ENCODE results near the gene PEAK1. TPM values are rescaled to one million over a fixed set of nuclear protein-coding genes. Genes with fewer than 3 reads are reported as not detected.

The PEAK1 gene
- total RNA-seq, 6 donors from 2014 or later = 82.8 to 142 (median 90.1) TPM

DNA sequence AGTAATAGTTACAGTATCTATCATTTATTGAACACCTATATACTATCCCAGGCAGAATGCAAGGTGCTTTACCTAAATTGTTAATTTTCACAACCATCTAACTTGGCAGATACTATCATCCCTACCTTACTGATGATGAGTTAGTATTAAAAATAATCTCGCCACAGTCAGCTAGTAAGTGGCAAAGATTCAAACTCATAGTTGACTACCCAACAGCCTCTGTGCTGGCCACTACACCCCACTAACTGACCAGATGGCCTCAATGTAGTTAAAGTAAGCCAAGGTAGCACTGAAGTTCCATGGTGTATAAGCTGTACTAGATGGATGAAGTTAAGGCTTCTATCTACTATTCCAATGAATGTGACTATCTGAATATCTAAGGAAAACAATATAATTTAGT lies 44.8 kb downstream of the PEAK1 start:
- DNase-seq (no peak), ATAC-seq (ENCODE audit: low FRiP score in 2 of 2) (no peak)
- no peak overlapping the region for H3K4me3 ChIP-seq
- WGBS, 2 donors = 83 to 96% methylated on average over 1 of the region's 1 CpG
- H3K4me1 ChIP-seq = no peaks in the 10 kb centered on the region
- H3K27me3 ChIP-seq = no peaks in the 10 kb centered on the region
- TF ChIP-seq, protein P1, sequence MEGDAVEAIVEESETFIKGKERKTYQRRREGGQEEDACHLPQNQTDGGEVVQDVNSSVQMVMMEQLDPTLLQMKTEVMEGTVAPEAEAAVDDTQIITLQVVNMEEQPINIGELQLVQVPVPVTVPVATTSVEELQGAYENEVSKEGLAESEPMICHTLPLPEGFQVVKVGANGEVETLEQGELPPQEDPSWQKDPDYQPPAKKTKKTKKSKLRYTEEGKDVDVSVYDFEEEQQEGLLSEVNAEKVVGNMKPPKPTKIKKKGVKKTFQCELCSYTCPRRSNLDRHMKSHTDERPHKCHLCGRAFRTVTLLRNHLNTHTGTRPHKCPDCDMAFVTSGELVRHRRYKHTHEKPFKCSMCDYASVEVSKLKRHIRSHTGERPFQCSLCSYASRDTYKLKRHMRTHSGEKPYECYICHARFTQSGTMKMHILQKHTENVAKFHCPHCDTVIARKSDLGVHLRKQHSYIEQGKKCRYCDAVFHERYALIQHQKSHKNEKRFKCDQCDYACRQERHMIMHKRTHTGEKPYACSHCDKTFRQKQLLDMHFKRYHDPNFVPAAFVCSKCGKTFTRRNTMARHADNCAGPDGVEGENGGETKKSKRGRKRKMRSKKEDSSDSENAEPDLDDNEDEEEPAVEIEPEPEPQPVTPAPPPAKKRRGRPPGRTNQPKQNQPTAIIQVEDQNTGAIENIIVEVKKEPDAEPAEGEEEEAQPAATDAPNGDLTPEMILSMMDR (IDR thresholded peaks at IDR 0.05) = no peak
- TF ChIP-seq EP300 (IDR thresholded peaks at IDR 0.05) (no peak), POLR2A (IDR thresholded peaks at IDR 0.05) (no peak)
- no peaks in the 10 kb centered on the region for H3K9me3 ChIP-seq
- no peaks in the 10 kb centered on the region for H3K36me3 ChIP-seq
- no peak overlapping the region for H3K27ac ChIP-seq

DNA sequence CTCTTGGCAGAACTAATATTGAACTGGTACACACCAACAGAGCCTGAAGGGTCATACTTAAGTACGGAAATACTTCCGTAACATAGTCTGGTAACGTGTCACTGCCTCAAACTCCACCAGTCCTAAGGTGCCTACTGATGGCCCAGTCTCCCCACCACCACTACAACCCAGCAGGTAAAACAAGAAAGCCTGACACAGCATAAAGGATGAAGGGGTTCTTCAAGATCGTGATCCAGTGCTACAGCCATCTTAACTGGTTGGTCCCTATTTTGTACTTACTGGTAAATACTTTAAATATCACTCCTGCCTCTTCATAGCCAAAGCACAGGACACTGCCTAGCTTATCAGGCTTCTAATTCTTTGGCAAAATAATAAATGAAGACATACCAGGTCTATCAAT lies 46.5 kb downstream of the PEAK1 start:
- Histone ChIP-seq H3K27me3 (no peaks in the 10 kb centered on the region), H3K4me3 (no peak overlapping the region), H3K27ac (no peak overlapping the region), H3K4me1 (no peaks in the 10 kb centered on the region), H3K36me3 (no peaks in the 10 kb centered on the region), H3K9me3 (no peaks in the 10 kb centered on the region)
- ATAC-seq (ENCODE audit: low FRiP score in 2 of 2) = no peak
- DNase-seq = no peak
- 83 to 85% methylated on average over 4 of the region's 4 CpGs for WGBS, 2 donors
- TF ChIP-seq POLR2AphosphoS5 (IDR thresholded peaks at IDR 0.05) (no peak), EP300 (IDR thresholded peaks at IDR 0.05) (no peak)
- TF ChIP-seq, protein P1 (IDR thresholded peaks at IDR 0.05) = no peak

DNA sequence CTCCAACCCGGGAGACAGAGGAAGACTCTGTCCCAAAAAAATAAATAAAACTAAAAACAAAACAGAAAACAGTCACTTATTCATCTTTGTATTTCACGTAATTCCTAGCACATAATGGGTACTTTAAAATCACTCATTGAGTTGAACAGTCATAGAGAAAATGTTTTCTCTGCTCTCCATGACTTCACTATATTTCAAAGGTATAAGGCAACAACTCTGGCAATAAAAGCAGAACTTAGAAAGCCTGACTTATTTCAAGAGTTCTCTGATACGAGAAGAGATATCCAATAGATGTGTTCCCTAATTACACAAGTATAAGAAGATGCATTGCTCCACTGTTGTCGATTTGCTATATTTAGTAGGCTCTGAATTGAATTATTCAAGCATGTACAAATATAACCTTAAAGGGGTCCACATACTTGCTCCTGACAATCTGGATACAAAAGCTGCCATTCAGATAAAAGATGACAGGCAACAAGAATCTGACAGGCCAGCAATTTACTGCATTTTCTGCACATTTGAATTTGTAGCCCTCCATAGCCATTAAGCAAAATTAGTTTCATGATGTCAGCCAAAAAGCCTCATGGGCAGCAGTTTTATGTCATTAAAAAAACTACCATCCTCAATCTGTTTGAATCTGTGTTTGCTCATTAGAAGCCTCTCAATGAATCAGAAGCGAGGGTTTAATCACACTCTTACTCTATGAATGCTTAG lies 47.9 kb downstream of the PEAK1 start:
- no peak for ATAC-seq (ENCODE audit: low FRiP score in 2 of 2)
- TF ChIP-seq, protein P1 (IDR thresholded peaks at IDR 0.05) = no peak
- TF ChIP-seq POLR2AphosphoS5 (IDR thresholded peaks at IDR 0.05) = no peak
- no peak for TF ChIP-seq EP300 (IDR thresholded peaks at IDR 0.05)
- TF ChIP-seq POLR2A (IDR thresholded peaks at IDR 0.05) = no peak
- DNase-seq = no peak
- Histone ChIP-seq H3K9me3 (no peaks in the 10 kb centered on the region), H3K36me3 (no peaks in the 10 kb centered on the region), H3K4me1 (no peaks in the 10 kb centered on the region), H3K27ac (no peak overlapping the region), H3K27me3 (no peaks in the 10 kb centered on the region), H3K4me3 (no peak overlapping the region)
- 83 to 88% methylated on average over 5 of the region's 5 CpGs for WGBS, 2 donors

DNA sequence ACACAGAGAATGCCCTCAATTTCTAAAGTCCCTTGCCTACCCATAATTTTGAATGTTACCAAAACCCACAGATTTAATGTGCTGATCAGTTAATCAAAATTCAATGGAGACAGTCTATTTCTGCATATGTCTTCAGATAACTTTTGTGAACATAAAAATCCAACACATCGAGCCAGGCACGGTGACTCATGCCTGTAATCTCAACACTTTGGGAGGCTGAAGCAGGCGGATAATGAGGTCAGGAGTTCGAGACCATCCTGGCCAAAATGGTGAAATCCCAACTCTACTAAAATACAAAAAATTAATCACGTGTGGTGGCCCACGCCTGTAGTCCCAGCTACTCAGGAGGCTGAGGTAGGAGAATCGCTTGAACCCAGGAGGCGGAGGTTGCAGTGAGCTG lies 49.3 kb downstream of the PEAK1 start:
- Histone ChIP-seq H3K9me3 (no peaks in the 10 kb centered on the region), H3K4me3 (no peak overlapping the region), H3K36me3 (no peaks in the 10 kb centered on the region), H3K4me1 (no peaks in the 10 kb centered on the region), H3K27ac (no peak overlapping the region), H3K27me3 (no peaks in the 10 kb centered on the region)
- DNase-seq = no peak
- ATAC-seq (ENCODE audit: low FRiP score in 2 of 2) = no peak
- TF ChIP-seq EP300 (IDR thresholded peaks at IDR 0.05) (no peak), POLR2A (IDR thresholded peaks at IDR 0.05) (no peak), POLR2AphosphoS5 (IDR thresholded peaks at IDR 0.05) (no peak)
- TF ChIP-seq, protein P1 (IDR thresholded peaks at IDR 0.05) = no peak
- WGBS, 2 donors = 93 to 98% methylated on average over 7 to 8 of the region's 8 CpGs

DNA sequence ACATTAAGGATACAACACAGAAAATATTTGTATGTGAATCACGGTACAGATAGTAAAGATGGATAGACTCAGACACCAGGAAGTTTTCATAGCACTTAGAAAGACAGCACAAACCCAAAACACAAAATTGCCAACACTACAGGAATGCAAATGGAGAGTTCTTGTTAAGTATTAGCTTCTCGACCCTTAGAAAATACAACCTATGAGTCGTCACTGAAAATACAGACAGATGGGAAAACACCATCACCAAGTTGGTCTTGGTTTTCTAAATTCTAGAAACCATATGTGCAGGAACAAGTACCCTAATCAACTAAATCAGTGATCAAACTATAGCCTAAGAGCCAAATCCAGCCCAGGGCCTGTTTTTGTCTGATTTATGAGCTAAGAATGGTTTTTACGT lies 50.7 kb downstream of the PEAK1 start:
- Histone ChIP-seq H3K9me3 (no peaks in the 10 kb centered on the region), H3K4me1 (no peaks in the 10 kb centered on the region), H3K36me3 (peaks cover 0 to 1% (median 0%) of the 10 kb centered on the region in 4 donors), H3K27ac (no peak overlapping the region), H3K27me3 (no peaks in the 10 kb centered on the region), H3K4me3 (no peak overlapping the region)
- no peak for TF ChIP-seq POLR2A (IDR thresholded peaks at IDR 0.05)
- 80 to 86% methylated on average over 4 of the region's 4 CpGs for WGBS, 2 donors
- DNase-seq (no peak), ATAC-seq (ENCODE audit: low FRiP score in 2 of 2) (no peak)
